ENCODE measurements around the gene NHS. TPM values are rescaled to one million over a fixed set of nuclear protein-coding genes. Genes with fewer than 3 reads are reported as not detected.

NHS gene
- total RNA-seq, 1 experiment from 2014 or later = 2.2 TPM

GRCh38 chrX:17546356-17546755 lies 171.4 kb downstream of the NHS start:
- H3K27me3 ChIP-seq (replicated peaks; ENCODE audit: control insufficient read depth, insufficient read depth, low read length) = no peaks in the 10 kb centered on the region
- TF ChIP-seq CTCF (IDR thresholded peaks at IDR 0.05; ENCODE audit: insufficient read depth in 1 of 2, low read depth in 1 of 2, low read length in 1 of 2, severe bottlenecking in 1 of 2, unreplicated experiment in 1 of 2) = no peak
- no peak for DNase-seq
- no TSS peak for BruUV-seq (replicated peaks)
- no peaks in the 10 kb centered on the region for H3K9me3 ChIP-seq
- Mint-ChIP-seq H3K36me3 (ENCODE audit: insufficient read depth, unreplicated experiment) (peaks cover 5% of the 10 kb centered on the region), H3K9me3 (ENCODE audit: unreplicated experiment) (no peaks in the 10 kb centered on the region), H3K27ac (ENCODE audit: unreplicated experiment) (no peak overlapping the region), H3K4me3 (ENCODE audit: unreplicated experiment) (no peak overlapping the region), H3K4me1 (ENCODE audit: low read depth, unreplicated experiment) (no peaks in the 10 kb centered on the region), H3K27me3 (ENCODE audit: insufficient read depth, unreplicated experiment) (peaks cover 4% of the 10 kb centered on the region)
- H3K36me3 ChIP-seq (ENCODE audit: control insufficient read depth, insufficient read depth, low read length) = no peaks in the 10 kb centered on the region
- intact Hi-C loops (cut with micrococcal nuclease; ENCODE audit: unreplicated experiment) = no loop called here
- ChIA-PET CTCF (interaction anchor here (0.6 kb wide), 1 partner anchor 21 kb away, joined by 3 read pairs; no protein-coding TSS in a partner anchor), POLR2A (no interaction called here)
- no peaks in the 10 kb centered on the region for H3K4me1 ChIP-seq
- H3K4me3 ChIP-seq (ENCODE audit: low read depth, low read length) = no peak overlapping the region

GRCh38 chrX:17547658-17548057 lies 172.7 kb downstream of the NHS start:
- BruUV-seq (replicated peaks) = no TSS peak
- H3K27me3 Mint-ChIP-seq (ENCODE audit: insufficient read depth, unreplicated experiment) = peaks cover 4% of the 10 kb centered on the region
- Histone ChIP-seq H3K4me1 (no peaks in the 10 kb centered on the region), H3K27me3 (replicated peaks; ENCODE audit: control insufficient read depth, insufficient read depth, low read length) (no peaks in the 10 kb centered on the region), H3K4me3 (ENCODE audit: low read depth, low read length) (no peak overlapping the region), H3K9me3 (no peaks in the 10 kb centered on the region), H3K36me3 (ENCODE audit: control insufficient read depth, insufficient read depth, low read length) (no peaks in the 10 kb centered on the region)
- no peak for TF ChIP-seq CTCF (IDR thresholded peaks at IDR 0.05; ENCODE audit: insufficient read depth in 1 of 2, low read depth in 1 of 2, low read length in 1 of 2, severe bottlenecking in 1 of 2, unreplicated experiment in 1 of 2)
- POLR2A ChIA-PET = no interaction called here
- no peak for DNase-seq
- no peak overlapping the region for H3K4me3 Mint-ChIP-seq (ENCODE audit: unreplicated experiment)
- CTCF ChIA-PET = no interaction called here
- no peak overlapping the region for H3K27ac Mint-ChIP-seq (ENCODE audit: unreplicated experiment)
- intact Hi-C loops (cut with micrococcal nuclease; ENCODE audit: unreplicated experiment) = no loop called here
- H3K36me3 Mint-ChIP-seq (ENCODE audit: insufficient read depth, unreplicated experiment) = peaks cover 5% of the 10 kb centered on the region
- H3K9me3 Mint-ChIP-seq (ENCODE audit: unreplicated experiment) = no peaks in the 10 kb centered on the region
- H3K4me1 Mint-ChIP-seq (ENCODE audit: low read depth, unreplicated experiment) = no peaks in the 10 kb centered on the region

- no peak overlapping the region for H3K4me3 Mint-ChIP-seq (ENCODE audit: unreplicated experiment)
- H3K36me3 Mint-ChIP-seq (ENCODE audit: insufficient read depth, unreplicated experiment) = peaks cover 5% of the 10 kb centered on the region
- POLR2A ChIA-PET = no interaction called here
- H3K27me3 ChIP-seq (replicated peaks; ENCODE audit: control insufficient read depth, insufficient read depth, low read length) = no peaks in the 10 kb centered on the region
- H3K9me3 Mint-ChIP-seq (ENCODE audit: unreplicated experiment) = no peaks in the 10 kb centered on the region
- H3K4me1 Mint-ChIP-seq (ENCODE audit: low read depth, unreplicated experiment) = no peaks in the 10 kb centered on the region
- TF ChIP-seq CTCF (IDR thresholded peaks at IDR 0.05; ENCODE audit: insufficient read depth in 1 of 2, low read depth in 1 of 2, low read length in 1 of 2, severe bottlenecking in 1 of 2, unreplicated experiment in 1 of 2) = no peak
- no peak for DNase-seq
- H3K36me3 ChIP-seq (ENCODE audit: control insufficient read depth, insufficient read depth, low read length) = no peaks in the 10 kb centered on the region
- no peaks in the 10 kb centered on the region for H3K4me1 ChIP-seq
- H3K27ac Mint-ChIP-seq (ENCODE audit: unreplicated experiment) = no peak overlapping the region
- H3K27me3 Mint-ChIP-seq (ENCODE audit: insufficient read depth, unreplicated experiment) = peaks cover 4% of the 10 kb centered on the region
- no TSS peak for BruUV-seq (replicated peaks)
- H3K4me3 ChIP-seq (ENCODE audit: low read depth, low read length) = no peak overlapping the region
- H3K9me3 ChIP-seq = no peaks in the 10 kb centered on the region
- intact Hi-C loops (cut with micrococcal nuclease; ENCODE audit: unreplicated experiment) = no loop called here
- CTCF ChIA-PET = no interaction called here
These were observed 174.2 kb downstream of the NHS start for GRCh38 chrX:17549107-17549651.

Data from Caco-2 (cell line).